Lung (tissue), 12 donors: ENCODE measurements around the gene PCBD2. TPM values are rescaled to one million over a fixed set of nuclear protein-coding genes. Genes with fewer than 3 reads are reported as not detected.

Experiments used
- ATAC-seq: fragments of 200-7000 bp; cut with Tn5 transposase; one replicate; pipeline ENCODE4 v1.9.1; 2020; ENCODE audit warnings: moderate number of reproducible peaks; ENCODE audit not compliant: insufficient read depth, low FRiP score
- DNase-seq, 3 donors: peaks; one replicate each; pipeline ENCODE4 v3.0.0-alpha.2; 2013 to 2017
- H3K27ac ChIP-seq, 2 donors: one replicate each; pipeline ENCODE4 v1.5.1; 2013; ENCODE audit warnings: mild to moderate bottlenecking in 2 of 2, moderate library complexity in 2 of 2, control low read depth in 1 of 2, inconsistent platforms in 1 of 2, low read depth in 1 of 2, low read length in 1 of 2
- H3K27me3 ChIP-seq, 3 donors: one replicate each; pipeline ENCODE4 v1.5.1; 2013; ENCODE audit warnings: low read length in 2 of 3; ENCODE audit not compliant: control insufficient read depth in 3 of 3, insufficient read depth in 3 of 3
- H3K36me3 ChIP-seq, 4 donors: one replicate each; pipeline ENCODE4 v1.5.1; 2013; ENCODE audit warnings: low read length in 4 of 4, mild to moderate bottlenecking in 1 of 4, moderate library complexity in 1 of 4; ENCODE audit not compliant: control insufficient read depth in 4 of 4, insufficient read depth in 4 of 4
- H3K4me1 ChIP-seq, 5 donors: one replicate each; pipeline ENCODE4 v1.5.1; 2013; ENCODE audit warnings: low read length in 5 of 5, mild to moderate bottlenecking in 2 of 5, moderate library complexity in 1 of 5; ENCODE audit not compliant: control insufficient read depth in 5 of 5, insufficient read depth in 5 of 5
- H3K4me3 ChIP-seq: one replicate; pipeline ENCODE4 v1.5.1; 2013; ENCODE audit warnings: mild to moderate bottlenecking, control low read depth, moderate library complexity
- H3K9ac ChIP-seq, 2 donors: one replicate each; pipeline ENCODE4 v1.5.1; 2013; ENCODE audit warnings: low read length in 2 of 2, control low read depth in 1 of 2; ENCODE audit not compliant: insufficient read depth in 1 of 2
- H3K9me3 ChIP-seq, 4 donors: one replicate each; pipeline ENCODE4 v1.5.1; 2013; ENCODE audit warnings: low read length in 3 of 4, mild to moderate bottlenecking in 1 of 4, moderate library complexity in 1 of 4; ENCODE audit not compliant: control insufficient read depth in 4 of 4, insufficient read depth in 3 of 4
- WGBS, 2 donors: extraction: QIAGEN DNeasy Blood & Tissue Kit; methylation state at CpG; one replicate each; pipeline ENCODE4 v1.1.7; 2013; 5-methylcytosine and 5-hydroxymethylcytosine counted together
- polyA plus RNA-seq, 2 donors: library from polyadenylated mRNA; stranded (reverse); fragments of 200-250 nt; gene quantifications; one replicate each; pipeline ENCODE4 v1.2.1, GENCODE V29; 2013
- total RNA-seq, 2 donors: library from RNA; depleted of rRNA in 1 of 2; stranded (reverse); fragments of >200 nt in 1 of 2; gene quantifications; one replicate each; pipeline ENCODE4 v1.2.1, GENCODE V29; 2014 to 2021
- TF ChIP-seq, protein P1 (sequence below): IDR thresholded peaks from 2 replicates; pipeline ENCODE4 v1.5.1; 2012; ENCODE audit warnings: mild to moderate bottlenecking; ENCODE audit errors: control extremely low read depth, extremely low read depth
- donor health status: control.
- donor health status: control.
- donor health status: Bipolar disorder and iron deficiency.
- donor health status: healthy.
- donor health status: DM: yes; HTN: yes; CAD: no.

Gene PCBD2
- total and polyA plus RNA-seq, 4 donors = 4.1 to 12.3 (median 7.5) TPM

DNA sequence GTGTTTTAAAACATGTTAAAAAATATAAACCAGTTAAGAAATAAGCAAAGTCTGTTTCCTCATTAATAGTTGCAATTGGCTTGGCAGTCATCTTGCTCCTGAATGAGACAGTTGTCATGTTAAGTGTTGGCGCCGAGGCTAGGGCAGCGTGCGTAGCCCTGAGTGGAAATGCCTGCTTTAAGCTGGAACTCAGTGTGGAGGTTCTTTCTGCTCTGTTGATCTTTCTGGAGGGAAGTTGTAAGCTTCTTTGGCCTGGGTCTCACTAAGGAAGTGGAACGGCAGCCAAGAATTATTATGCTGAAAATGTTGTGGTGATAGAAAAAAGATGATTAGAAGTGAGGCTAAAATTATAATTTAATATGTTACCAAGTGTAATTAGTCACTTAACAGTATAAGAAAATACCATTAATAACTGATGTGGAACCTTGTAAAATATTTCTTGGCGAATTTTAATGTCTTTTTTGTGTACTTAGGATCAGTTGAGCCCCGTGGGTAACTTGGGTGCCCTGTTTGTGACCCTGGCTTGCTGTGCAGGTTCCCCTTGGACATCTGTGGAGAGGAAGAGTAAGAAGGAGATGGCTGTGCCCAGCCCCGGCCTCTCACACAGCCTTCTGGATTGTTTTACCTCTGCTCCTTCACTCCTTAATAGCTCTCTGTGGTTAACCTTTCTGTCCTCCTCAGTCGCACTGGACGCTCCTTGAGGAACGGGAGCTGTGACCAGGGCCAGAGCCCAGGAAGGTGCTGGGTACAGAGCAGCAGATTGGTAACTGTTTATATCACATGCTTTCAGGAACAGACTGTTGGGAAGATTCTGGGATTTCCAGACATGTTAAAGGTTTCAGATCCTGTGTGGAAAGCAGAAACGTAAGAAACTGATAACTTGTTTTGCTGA is 31.0 kb downstream of the PCBD2 start:
- no peaks in the 10 kb centered on the region for H3K27me3 ChIP-seq
- H3K9ac ChIP-seq = no peak overlapping the region
- peaks cover 0 to 13% (median 2%) of the 10 kb centered on the region in 4 donors for H3K36me3 ChIP-seq
- H3K9me3 ChIP-seq = no peaks in the 10 kb centered on the region
- DNase-seq = peak in 1 of 3 donors; percentile 44
- 80 to 86% methylated on average over 12 of the region's 12 CpGs for WGBS, 2 donors
- no peak for ATAC-seq
- H3K4me3 ChIP-seq = no peak overlapping the region
- TF ChIP-seq, protein P1, sequence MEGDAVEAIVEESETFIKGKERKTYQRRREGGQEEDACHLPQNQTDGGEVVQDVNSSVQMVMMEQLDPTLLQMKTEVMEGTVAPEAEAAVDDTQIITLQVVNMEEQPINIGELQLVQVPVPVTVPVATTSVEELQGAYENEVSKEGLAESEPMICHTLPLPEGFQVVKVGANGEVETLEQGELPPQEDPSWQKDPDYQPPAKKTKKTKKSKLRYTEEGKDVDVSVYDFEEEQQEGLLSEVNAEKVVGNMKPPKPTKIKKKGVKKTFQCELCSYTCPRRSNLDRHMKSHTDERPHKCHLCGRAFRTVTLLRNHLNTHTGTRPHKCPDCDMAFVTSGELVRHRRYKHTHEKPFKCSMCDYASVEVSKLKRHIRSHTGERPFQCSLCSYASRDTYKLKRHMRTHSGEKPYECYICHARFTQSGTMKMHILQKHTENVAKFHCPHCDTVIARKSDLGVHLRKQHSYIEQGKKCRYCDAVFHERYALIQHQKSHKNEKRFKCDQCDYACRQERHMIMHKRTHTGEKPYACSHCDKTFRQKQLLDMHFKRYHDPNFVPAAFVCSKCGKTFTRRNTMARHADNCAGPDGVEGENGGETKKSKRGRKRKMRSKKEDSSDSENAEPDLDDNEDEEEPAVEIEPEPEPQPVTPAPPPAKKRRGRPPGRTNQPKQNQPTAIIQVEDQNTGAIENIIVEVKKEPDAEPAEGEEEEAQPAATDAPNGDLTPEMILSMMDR = no peak
- no peak overlapping the region for H3K27ac ChIP-seq
- H3K4me1 ChIP-seq = peaks cover 0 to 5% (median 0%) of the 10 kb centered on the region in 5 donors

DNA sequence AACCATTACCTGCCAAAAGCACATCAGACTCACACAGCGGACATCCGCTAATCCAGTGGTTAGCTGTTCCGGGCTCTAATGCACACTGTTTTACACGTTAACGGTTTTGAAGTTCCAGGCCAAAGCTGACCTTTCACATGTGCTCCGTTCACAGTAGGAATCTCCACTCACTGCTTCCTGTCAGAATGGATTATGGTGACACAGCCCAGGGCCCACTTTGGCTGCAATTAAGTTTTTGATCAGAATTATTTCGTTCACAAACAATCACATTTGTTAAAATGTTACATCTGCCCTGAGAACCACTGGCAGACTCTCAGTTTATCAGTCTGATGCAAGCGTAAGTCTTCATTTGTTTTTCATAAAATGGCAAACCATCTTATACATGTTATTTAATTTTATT is 32.6 kb downstream of the PCBD2 start:
- no peak for DNase-seq
- TF ChIP-seq, protein P1 = no peak
- H3K27me3 ChIP-seq = no peaks in the 10 kb centered on the region
- 96% methylated on average over 8 of the region's 8 CpGs for WGBS, 2 donors
- H3K36me3 ChIP-seq = peaks cover 0 to 10% (median 2%) of the 10 kb centered on the region in 4 donors
- H3K27ac ChIP-seq = no peak overlapping the region
- no peaks in the 10 kb centered on the region for H3K9me3 ChIP-seq
- ATAC-seq = no peak
- H3K4me3 ChIP-seq = no peak overlapping the region
- no peak overlapping the region for H3K9ac ChIP-seq
- H3K4me1 ChIP-seq = peaks cover 0 to 5% (median 0%) of the 10 kb centered on the region in 5 donors

- ATAC-seq (no peak), DNase-seq (no peak)
- Histone ChIP-seq H3K27ac (no peak overlapping the region), H3K27me3 (no peaks in the 10 kb centered on the region), H3K36me3 (peaks cover 0 to 10% (median 2%) of the 10 kb centered on the region in 4 donors), H3K4me1 (peaks cover 0 to 5% (median 0%) of the 10 kb centered on the region in 5 donors), H3K9ac (no peak overlapping the region), H3K4me3 (no peak overlapping the region), H3K9me3 (no peaks in the 10 kb centered on the region)
- 91 to 92% methylated on average over 6 of the region's 6 CpGs for WGBS, 2 donors
- TF ChIP-seq, protein P1 = no peak
Observed at GRCh38 chr5:134938030-134938429, 33.1 kb downstream of the PCBD2 start.
